Measurements from ENCODE around the gene UGT3A2.
"Not testable (repeated sequence)": the region's sequence is repeated elsewhere in the genome, so short reads cannot be mapped to it uniquely, and the experiment has no call there.

The UGT3A2 gene

GRCh38 chr5:36052538-36052937 is 14.1 kb downstream of the UGT3A2 start:
- no peak for DNase-seq (ENCODE audit: low spot score)

GRCh38 chr5:36049949-36050348 is 16.7 kb downstream of the UGT3A2 start:
- no peak for DNase-seq (ENCODE audit: low spot score)

- no peak for DNase-seq (ENCODE audit: low spot score)
These were observed 19.1 kb downstream of the UGT3A2 start for GRCh38 chr5:36047384-36048160.

- DNase-seq (ENCODE audit: low spot score) = no peak
These were observed 20.8 kb downstream of the UGT3A2 start for GRCh38 chr5:36045895-36046294.

- DNase-seq (ENCODE audit: low spot score) = no peak
These were observed 25.2 kb downstream of the UGT3A2 start for GRCh38 chr5:36041537-36041845.

- no peak for DNase-seq (ENCODE audit: low spot score)
These were observed 25.8 kb downstream of the UGT3A2 start for GRCh38 chr5:36040651-36041536.

GRCh38 chr5:36035696-36036095 is 31.0 kb downstream of the UGT3A2 start:
- no peak for DNase-seq (ENCODE audit: low spot score)

- not testable (repeated sequence) for DNase-seq (ENCODE audit: low spot score)
These were observed 32.0 kb downstream of the UGT3A2 start for GRCh38 chr5:36034536-36035134.

- DNase-seq (ENCODE audit: low spot score) = no peak
These were observed 33.2 kb downstream of the UGT3A2 start for GRCh38 chr5:36033486-36033885.

- DNase-seq (ENCODE audit: low spot score) = no peak
These were observed 33.6 kb downstream of the UGT3A2 start for GRCh38 chr5:36033047-36033446.

- DNase-seq (ENCODE audit: low spot score) = no peak
These were observed 35.5 kb downstream of the UGT3A2 start for GRCh38 chr5:36031223-36031622.

GRCh38 chr5:36029914-36030313 is 36.8 kb downstream of the UGT3A2 start:
- DNase-seq (ENCODE audit: low spot score) = no peak

- no peak for DNase-seq (ENCODE audit: low spot score)
These were observed 37.7 kb downstream of the UGT3A2 start for GRCh38 chr5:36028816-36029465.

GRCh38 chr5:36027711-36028110 is 39.0 kb downstream of the UGT3A2 start:
- DNase-seq (ENCODE audit: low spot score) = no peak

- DNase-seq (ENCODE audit: low spot score) = no peak
These were observed 39.8 kb downstream of the UGT3A2 start for GRCh38 chr5:36026706-36027465.

GRCh38 chr5:36022246-36022645 is 44.4 kb downstream of the UGT3A2 start:
- DNase-seq (ENCODE audit: low spot score) = not testable (repeated sequence)

GRCh38 chr5:36019584-36019983 is 47.1 kb downstream of the UGT3A2 start:
- not testable (repeated sequence) for DNase-seq (ENCODE audit: low spot score)

GRCh38 chr5:36017622-36018021 is 49.1 kb downstream of the UGT3A2 start:
- DNase-seq (ENCODE audit: low spot score) = no peak

- DNase-seq (ENCODE audit: low spot score) = no peak
These were observed 49.7 kb downstream of the UGT3A2 start for GRCh38 chr5:36017004-36017403.

GRCh38 chr5:36013182-36013581 is 53.5 kb downstream of the UGT3A2 start:
- no peak for DNase-seq (ENCODE audit: low spot score)

GRCh38 chr5:36009698-36010097 is 57.0 kb downstream of the UGT3A2 start:
- no peak for DNase-seq (ENCODE audit: low spot score)

- no peak for DNase-seq (ENCODE audit: low spot score)
These were observed 59.3 kb downstream of the UGT3A2 start for GRCh38 chr5:36007366-36007765.
